GM12801 (cell line): ENCODE results near the gene CEP44.

Experiments
- TF ChIP-seq, protein P1 (sequence below): IDR thresholded peaks from one replicate; pipeline ENCODE4 v1.5.1; 2011; ENCODE audit warnings: control low read depth; ENCODE audit not compliant: insufficient read length; ENCODE audit errors: extremely low read depth

The CEP44 gene

DNA sequence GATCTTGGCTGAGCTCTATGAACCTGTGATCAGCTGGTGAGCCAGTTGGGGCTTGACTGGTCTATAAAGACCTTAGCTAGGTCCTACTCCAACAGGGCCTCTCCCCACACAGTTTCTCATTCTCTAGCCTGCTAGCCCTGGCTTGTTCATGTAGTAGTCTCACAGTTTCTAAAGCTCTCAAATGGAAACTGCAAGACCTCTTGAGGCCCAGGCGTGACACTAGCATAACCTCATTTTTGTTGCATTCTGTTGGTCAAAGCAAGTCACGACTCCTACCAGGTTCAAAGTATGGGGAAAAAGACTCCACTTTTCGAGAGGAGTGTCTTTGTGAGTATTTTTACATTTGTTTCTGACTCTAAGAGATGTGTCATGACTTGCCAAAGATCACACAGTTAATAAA, 50.9 kb downstream of the CEP44 start:
- TF ChIP-seq, protein P1, sequence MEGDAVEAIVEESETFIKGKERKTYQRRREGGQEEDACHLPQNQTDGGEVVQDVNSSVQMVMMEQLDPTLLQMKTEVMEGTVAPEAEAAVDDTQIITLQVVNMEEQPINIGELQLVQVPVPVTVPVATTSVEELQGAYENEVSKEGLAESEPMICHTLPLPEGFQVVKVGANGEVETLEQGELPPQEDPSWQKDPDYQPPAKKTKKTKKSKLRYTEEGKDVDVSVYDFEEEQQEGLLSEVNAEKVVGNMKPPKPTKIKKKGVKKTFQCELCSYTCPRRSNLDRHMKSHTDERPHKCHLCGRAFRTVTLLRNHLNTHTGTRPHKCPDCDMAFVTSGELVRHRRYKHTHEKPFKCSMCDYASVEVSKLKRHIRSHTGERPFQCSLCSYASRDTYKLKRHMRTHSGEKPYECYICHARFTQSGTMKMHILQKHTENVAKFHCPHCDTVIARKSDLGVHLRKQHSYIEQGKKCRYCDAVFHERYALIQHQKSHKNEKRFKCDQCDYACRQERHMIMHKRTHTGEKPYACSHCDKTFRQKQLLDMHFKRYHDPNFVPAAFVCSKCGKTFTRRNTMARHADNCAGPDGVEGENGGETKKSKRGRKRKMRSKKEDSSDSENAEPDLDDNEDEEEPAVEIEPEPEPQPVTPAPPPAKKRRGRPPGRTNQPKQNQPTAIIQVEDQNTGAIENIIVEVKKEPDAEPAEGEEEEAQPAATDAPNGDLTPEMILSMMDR, result no peak

GRCh38 chr4:174340714-174341113, 57.0 kb downstream of the CEP44 start:
- TF ChIP-seq, protein P1, result no peak

- TF ChIP-seq, protein P1, result no peak
Observed at GRCh38 chr4:174349156-174349555, 65.4 kb downstream of the CEP44 start.

GRCh38 chr4:174352061-174352819, 68.5 kb downstream of the CEP44 start:
- TF ChIP-seq, protein P1, result no peak

DNA sequence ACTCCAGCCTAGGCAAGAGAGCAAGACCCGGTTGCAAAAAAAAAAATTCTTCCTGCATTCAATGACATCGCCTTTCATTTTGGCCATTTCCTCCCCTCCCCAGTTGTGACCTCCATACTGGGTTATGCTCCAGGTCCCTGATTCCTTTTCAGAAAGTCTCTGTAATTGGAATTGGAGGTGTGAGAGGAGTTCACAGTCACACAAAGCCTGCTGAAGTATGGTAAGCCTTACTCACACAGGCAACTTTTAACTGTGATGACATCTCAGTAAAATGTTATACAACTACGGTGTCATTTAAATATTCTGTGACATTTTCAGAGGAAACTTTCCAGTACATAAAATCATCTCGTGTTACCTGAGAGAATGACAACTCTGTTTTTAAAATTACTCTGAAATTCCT, 73.6 kb downstream of the CEP44 start:
- TF ChIP-seq, protein P1, result no peak

GRCh38 chr4:174358410-174358809, 74.7 kb downstream of the CEP44 start:
- TF ChIP-seq, protein P1, result no peak

- TF ChIP-seq, protein P1, result no peak
Observed at GRCh38 chr4:174358829-174359228, 75.1 kb downstream of the CEP44 start.
